Mucosa of stomach (tissue), 1 donor: Measurements from ENCODE around the gene UMAD1.

Experiments
- H3K27me3 ChIP-seq: one replicate; pipeline ENCODE4 v1.7.0; 2013; ENCODE audit warnings: mild to moderate bottlenecking, low read length; ENCODE audit not compliant: control insufficient read depth, insufficient read depth
- H3K36me3 ChIP-seq: one replicate; pipeline ENCODE4 v1.7.0; 2013; ENCODE audit warnings: low read length; ENCODE audit not compliant: control insufficient read depth, insufficient read depth
- H3K4me1 ChIP-seq: one replicate; pipeline ENCODE4 v1.7.0; 2013; ENCODE audit warnings: mild to moderate bottlenecking, low read length; ENCODE audit not compliant: control insufficient read depth, insufficient read depth
- H3K4me3 ChIP-seq: one replicate; pipeline ENCODE4 v1.7.0; 2013; ENCODE audit warnings: low read length
- H3K9ac ChIP-seq: one replicate; pipeline ENCODE4 v1.7.0; 2013; ENCODE audit warnings: mild to moderate bottlenecking, low read length, moderate library complexity
- H3K9me3 ChIP-seq: one replicate; pipeline ENCODE4 v1.7.0; 2013; ENCODE audit warnings: mild to moderate bottlenecking, low read length, moderate library complexity; ENCODE audit not compliant: control insufficient read depth
- donor health status: Pancreatic carcinoma.

The UMAD1 gene

GRCh38 chr7:7917593-7917992 lies 277.0 kb downstream of the UMAD1 start:
- no peaks in the 10 kb centered on the region for H3K9me3 ChIP-seq
- H3K4me3 ChIP-seq: no peak overlapping the region
- no peaks in the 10 kb centered on the region for H3K27me3 ChIP-seq
- no peaks in the 10 kb centered on the region for H3K36me3 ChIP-seq
- no peak overlapping the region for H3K9ac ChIP-seq
- peaks cover 19% of the 10 kb centered on the region for H3K4me1 ChIP-seq

- no peak overlapping the region for H3K4me3 ChIP-seq
- H3K36me3 ChIP-seq: no peaks in the 10 kb centered on the region
- H3K4me1 ChIP-seq: peaks cover 20% of the 10 kb centered on the region
- H3K27me3 ChIP-seq: no peaks in the 10 kb centered on the region
- H3K9me3 ChIP-seq: no peaks in the 10 kb centered on the region
- no peak overlapping the region for H3K9ac ChIP-seq
These were observed 278.3 kb downstream of the UMAD1 start for GRCh38 chr7:7918736-7919448.

GRCh38 chr7:7919449-7919945 lies 278.9 kb downstream of the UMAD1 start:
- peaks cover 26% of the 10 kb centered on the region for H3K4me1 ChIP-seq
- H3K9ac ChIP-seq: no peak overlapping the region
- no peaks in the 10 kb centered on the region for H3K36me3 ChIP-seq
- no peaks in the 10 kb centered on the region for H3K9me3 ChIP-seq
- no peak overlapping the region for H3K4me3 ChIP-seq
- H3K27me3 ChIP-seq: no peaks in the 10 kb centered on the region

GRCh38 chr7:7920056-7920455 lies 279.5 kb downstream of the UMAD1 start:
- H3K36me3 ChIP-seq: no peaks in the 10 kb centered on the region
- H3K9me3 ChIP-seq: no peaks in the 10 kb centered on the region
- H3K9ac ChIP-seq: no peak overlapping the region
- H3K4me1 ChIP-seq: peaks cover 29% of the 10 kb centered on the region
- H3K27me3 ChIP-seq: no peaks in the 10 kb centered on the region
- peak overlapping the region; percentile 16 for H3K4me3 ChIP-seq

GRCh38 chr7:7920481-7920880 lies 279.9 kb downstream of the UMAD1 start:
- no peaks in the 10 kb centered on the region for H3K9me3 ChIP-seq
- H3K4me3 ChIP-seq: peak overlapping the region; percentile 16
- H3K27me3 ChIP-seq: no peaks in the 10 kb centered on the region
- H3K36me3 ChIP-seq: no peaks in the 10 kb centered on the region
- H3K4me1 ChIP-seq: peaks cover 29% of the 10 kb centered on the region
- no peak overlapping the region for H3K9ac ChIP-seq

GRCh38 chr7:7921830-7922229 lies 281.3 kb downstream of the UMAD1 start:
- no peak overlapping the region for H3K4me3 ChIP-seq
- H3K36me3 ChIP-seq: no peaks in the 10 kb centered on the region
- H3K9me3 ChIP-seq: no peaks in the 10 kb centered on the region
- H3K27me3 ChIP-seq: no peaks in the 10 kb centered on the region
- no peak overlapping the region for H3K9ac ChIP-seq
- peaks cover 29% of the 10 kb centered on the region for H3K4me1 ChIP-seq

- peaks cover 29% of the 10 kb centered on the region for H3K4me1 ChIP-seq
- no peaks in the 10 kb centered on the region for H3K9me3 ChIP-seq
- no peaks in the 10 kb centered on the region for H3K27me3 ChIP-seq
- no peak overlapping the region for H3K9ac ChIP-seq
- H3K4me3 ChIP-seq: no peak overlapping the region
- no peaks in the 10 kb centered on the region for H3K36me3 ChIP-seq
These were observed 282.3 kb downstream of the UMAD1 start for GRCh38 chr7:7922684-7923385.

- Histone ChIP-seq H3K36me3 (no peaks in the 10 kb centered on the region), H3K9ac (no peak overlapping the region), H3K9me3 (no peaks in the 10 kb centered on the region), H3K4me1 (peaks cover 29% of the 10 kb centered on the region), H3K4me3 (no peak overlapping the region), H3K27me3 (no peaks in the 10 kb centered on the region)
These were observed 283.3 kb downstream of the UMAD1 start for GRCh38 chr7:7923818-7924217.

GRCh38 chr7:7924303-7924702 lies 283.8 kb downstream of the UMAD1 start:
- Histone ChIP-seq H3K9me3 (no peaks in the 10 kb centered on the region), H3K4me3 (no peak overlapping the region), H3K27me3 (no peaks in the 10 kb centered on the region), H3K9ac (no peak overlapping the region), H3K4me1 (peaks cover 27% of the 10 kb centered on the region), H3K36me3 (no peaks in the 10 kb centered on the region)
